GM18907 (cell line): Measurements from ENCODE around the gene F10.
"Not testable (repeated sequence)": the region's sequence is repeated elsewhere in the genome, so short reads cannot be mapped to it uniquely, and the experiment has no call there.

ENCODE experiments used
- ATAC-seq: cut with Tn5 transposase; IDR thresholded peaks from one replicate; pipeline ENCODE4 v1.9.1; 2021; ENCODE audit warnings: mild to moderate bottlenecking, moderate library complexity; ENCODE audit not compliant: unreplicated experiment

The F10 gene

GRCh38 chr13:113150550-113151365 lies 28.2 kb downstream of the F10 start:
- no peak for ATAC-seq

- no peak for ATAC-seq
Measured at GRCh38 chr13:113151745-113152690, 29.4 kb downstream of the F10 start.

- no peak for ATAC-seq
Measured at GRCh38 chr13:113152691-113152983, 30.0 kb downstream of the F10 start.

GRCh38 chr13:113152984-113153809 lies 30.6 kb downstream of the F10 start:
- peak; percentile 23 for ATAC-seq

- ATAC-seq: peak; percentile 59
Measured at GRCh38 chr13:113153810-113154748, 31.5 kb downstream of the F10 start.

GRCh38 chr13:113155201-113155600 lies 32.6 kb downstream of the F10 start:
- no peak for ATAC-seq

- no peak for ATAC-seq
Measured at GRCh38 chr13:113155982-113156655, 33.5 kb downstream of the F10 start.

GRCh38 chr13:113157206-113157928 lies 34.8 kb downstream of the F10 start:
- ATAC-seq: no peak

GRCh38 chr13:113157929-113158747 lies 35.5 kb downstream of the F10 start, which contains the start of gene PROZ:
Gene PROZ (plus strand): TSS chr13:113158648. CDS start chr13:113158661, 13 bp downstream.
- no peak for ATAC-seq

GRCh38 chr13:113158946-113159345 lies 36.3 kb downstream of the F10 start:
- ATAC-seq: no peak

GRCh38 chr13:113159701-113160100 lies 37.1 kb downstream of the F10 start:
- ATAC-seq: no peak

GRCh38 chr13:113160983-113161382 lies 38.4 kb downstream of the F10 start:
- ATAC-seq: no peak

GRCh38 chr13:113161433-113161832 lies 38.8 kb downstream of the F10 start:
- no peak for ATAC-seq

GRCh38 chr13:113161975-113162374 lies 39.4 kb downstream of the F10 start:
- not testable (repeated sequence) for ATAC-seq

- no peak for ATAC-seq
Measured at GRCh38 chr13:113162783-113163685, 40.4 kb downstream of the F10 start.

GRCh38 chr13:113164492-113164891 lies 41.9 kb downstream of the F10 start:
- no peak for ATAC-seq

GRCh38 chr13:113166266-113166665 lies 43.7 kb downstream of the F10 start:
- ATAC-seq: no peak
